HCEC 1CT (cell line): ENCODE data around the gene ZNRF3.

Experiments
- DNase-seq: peaks from one replicate; pipeline ENCODE4 v3.0.0-alpha.2; 2017

The ZNRF3 gene

GRCh38 chr22:29103121-29103520 lies 219.7 kb downstream of the ZNRF3 start:
- no peak for DNase-seq

DNA sequence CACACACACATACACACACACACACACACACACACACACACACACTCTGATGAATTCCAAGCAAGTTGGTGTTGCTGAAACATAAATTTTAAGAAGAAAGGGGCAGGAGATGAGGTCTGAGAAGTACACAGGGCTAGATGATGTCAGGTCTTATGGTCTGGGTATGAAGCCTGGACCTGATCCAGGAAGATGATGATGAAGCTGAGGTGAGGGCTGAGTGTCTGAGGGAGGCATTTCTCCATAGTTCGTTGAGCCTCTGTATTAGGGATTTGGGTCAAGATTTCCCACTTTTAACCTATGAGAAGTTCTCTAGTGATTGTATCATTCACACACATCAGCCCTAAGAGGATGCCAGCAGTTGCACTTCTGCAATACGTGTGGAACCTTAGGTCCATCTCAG lies 222.1 kb downstream of the ZNRF3 start:
- DNase-seq, result no peak

DNA sequence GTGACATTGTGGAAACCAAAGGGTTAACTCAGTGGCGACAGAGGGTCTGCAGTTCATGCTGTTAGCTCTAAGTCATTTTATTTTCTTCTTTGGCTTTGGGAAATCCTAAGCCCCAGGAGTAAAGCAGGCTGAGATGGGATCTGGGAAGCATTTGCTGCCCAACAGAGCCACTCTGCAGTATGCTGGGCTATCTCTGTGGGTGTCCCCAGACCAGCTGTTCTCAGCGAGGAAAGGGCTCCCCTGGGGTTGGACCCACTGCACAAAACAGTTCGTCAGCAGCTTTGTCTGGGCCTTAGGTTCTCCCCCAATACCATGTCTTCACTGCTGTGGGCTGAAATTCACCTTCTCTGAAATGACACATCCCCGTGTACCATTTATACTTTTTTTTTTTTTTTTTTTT lies 223.5 kb downstream of the ZNRF3 start:
- DNase-seq, result no peak
